Nephron (organoid): ENCODE data around the gene OR2L13.
"Not testable (repeated sequence)": the region's sequence is repeated elsewhere in the genome, so short reads cannot be mapped to it uniquely, and the experiment has no call there.

Experiments used
- H3K27ac Mint-ChIP-seq, 3 experiments: 2 replicates each; pipeline ENCODE4 v1.8.0; 2020; ENCODE audit warnings: mixed read lengths in 3 of 3, mild to moderate bottlenecking in 2 of 3, moderate library complexity in 1 of 3
- H3K27me3 Mint-ChIP-seq: 2 replicates; pipeline ENCODE4 v1.8.0; 2021; ENCODE audit warnings: low read depth, mild to moderate bottlenecking, moderate library complexity, mixed read lengths
- H3K36me3 Mint-ChIP-seq: 2 replicates; pipeline ENCODE4 v1.8.0; 2020; ENCODE audit warnings: low read depth, mixed read lengths
- H3K4me1 Mint-ChIP-seq: 2 replicates; pipeline ENCODE4 v1.8.0; 2020; ENCODE audit warnings: mixed read lengths
- H3K4me3 Mint-ChIP-seq, 3 experiments: 2 replicates each; pipeline ENCODE4 v1.8.0; 2020; ENCODE audit warnings: mild to moderate bottlenecking in 3 of 3, mixed read lengths in 3 of 3, moderate library complexity in 2 of 3
- H3K9me3 Mint-ChIP-seq: 2 replicates; pipeline ENCODE4 v1.8.0; 2020; ENCODE audit warnings: mixed read lengths
- TF ChIP-seq, protein P1 (sequence below), 3 experiments: fragments of 200-600 bp; sonication (generic); IDR thresholded peaks; one replicate each; pipeline ENCODE4 v1.5.0; 2021; ENCODE audit warnings: antibody characterized with exemption in 3 of 3; ENCODE audit not compliant: unreplicated experiment in 3 of 3

Gene OR2L13

DNA sequence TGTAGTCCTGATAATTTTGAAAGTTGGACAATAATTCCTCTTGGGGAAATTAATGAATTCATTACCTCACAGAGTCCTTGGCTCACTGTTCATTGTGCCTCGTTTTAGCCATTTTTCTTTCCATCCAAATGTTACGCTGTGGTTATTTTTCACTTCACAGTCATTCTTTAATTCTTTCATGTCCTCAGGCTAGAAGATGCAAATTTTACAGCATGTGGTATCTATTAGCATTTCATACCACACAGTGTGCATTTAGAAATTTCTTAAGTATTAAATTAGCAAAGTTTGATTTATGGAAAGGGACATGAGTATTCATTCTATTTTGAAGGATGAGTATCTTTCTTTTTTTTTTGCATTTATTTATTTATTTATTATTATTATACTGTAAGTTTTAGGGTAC lies 29.9 kb upstream of the OR2L13 start:
- H3K9me3 Mint-ChIP-seq = peaks cover 37% of the 10 kb centered on the region
- H3K27ac Mint-ChIP-seq = no peak overlapping the region

DNA sequence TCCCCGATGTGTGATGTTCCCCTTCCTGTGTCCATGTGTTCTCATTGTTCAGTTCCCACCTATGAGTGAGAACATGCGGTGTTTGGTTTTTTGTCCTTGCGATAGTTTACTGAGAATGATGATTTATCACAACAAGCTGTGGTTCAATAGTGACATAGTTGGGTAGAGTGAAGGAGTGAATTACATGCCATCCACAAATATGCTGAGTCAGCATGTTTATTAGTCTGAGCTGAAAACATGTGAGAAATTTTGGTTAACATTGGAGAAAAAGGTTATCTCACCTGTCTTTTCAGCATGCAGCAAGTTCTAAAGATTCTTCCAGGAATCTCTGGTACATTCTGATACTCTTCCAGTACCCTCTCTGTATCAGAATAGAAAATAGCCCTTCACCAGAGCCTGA lies 29.4 kb upstream of the OR2L13 start:
- H3K9me3 Mint-ChIP-seq = peaks cover 37% of the 10 kb centered on the region
- TF ChIP-seq, protein P1, sequence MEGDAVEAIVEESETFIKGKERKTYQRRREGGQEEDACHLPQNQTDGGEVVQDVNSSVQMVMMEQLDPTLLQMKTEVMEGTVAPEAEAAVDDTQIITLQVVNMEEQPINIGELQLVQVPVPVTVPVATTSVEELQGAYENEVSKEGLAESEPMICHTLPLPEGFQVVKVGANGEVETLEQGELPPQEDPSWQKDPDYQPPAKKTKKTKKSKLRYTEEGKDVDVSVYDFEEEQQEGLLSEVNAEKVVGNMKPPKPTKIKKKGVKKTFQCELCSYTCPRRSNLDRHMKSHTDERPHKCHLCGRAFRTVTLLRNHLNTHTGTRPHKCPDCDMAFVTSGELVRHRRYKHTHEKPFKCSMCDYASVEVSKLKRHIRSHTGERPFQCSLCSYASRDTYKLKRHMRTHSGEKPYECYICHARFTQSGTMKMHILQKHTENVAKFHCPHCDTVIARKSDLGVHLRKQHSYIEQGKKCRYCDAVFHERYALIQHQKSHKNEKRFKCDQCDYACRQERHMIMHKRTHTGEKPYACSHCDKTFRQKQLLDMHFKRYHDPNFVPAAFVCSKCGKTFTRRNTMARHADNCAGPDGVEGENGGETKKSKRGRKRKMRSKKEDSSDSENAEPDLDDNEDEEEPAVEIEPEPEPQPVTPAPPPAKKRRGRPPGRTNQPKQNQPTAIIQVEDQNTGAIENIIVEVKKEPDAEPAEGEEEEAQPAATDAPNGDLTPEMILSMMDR (IDR thresholded peaks at IDR 0.05; ENCODE audit: unreplicated experiment in 3 of 3) = no peak
- H3K27ac Mint-ChIP-seq = no peak overlapping the region
- no peaks in the 10 kb centered on the region for H3K27me3 Mint-ChIP-seq
- H3K36me3 Mint-ChIP-seq = no peaks in the 10 kb centered on the region
- H3K4me3 Mint-ChIP-seq = no peak overlapping the region
- H3K4me1 Mint-ChIP-seq = no peaks in the 10 kb centered on the region

More for the DNA sequence above, 29.9 kb upstream of the OR2L13 start:
- Mint-ChIP-seq H3K4me1 (no peaks in the 10 kb centered on the region), H3K27me3 (no peaks in the 10 kb centered on the region), H3K4me3 (no peak overlapping the region), H3K36me3 (no peaks in the 10 kb centered on the region)
- TF ChIP-seq, protein P1 (IDR thresholded peaks at IDR 0.05; ENCODE audit: unreplicated experiment in 3 of 3) = no peak

DNA sequence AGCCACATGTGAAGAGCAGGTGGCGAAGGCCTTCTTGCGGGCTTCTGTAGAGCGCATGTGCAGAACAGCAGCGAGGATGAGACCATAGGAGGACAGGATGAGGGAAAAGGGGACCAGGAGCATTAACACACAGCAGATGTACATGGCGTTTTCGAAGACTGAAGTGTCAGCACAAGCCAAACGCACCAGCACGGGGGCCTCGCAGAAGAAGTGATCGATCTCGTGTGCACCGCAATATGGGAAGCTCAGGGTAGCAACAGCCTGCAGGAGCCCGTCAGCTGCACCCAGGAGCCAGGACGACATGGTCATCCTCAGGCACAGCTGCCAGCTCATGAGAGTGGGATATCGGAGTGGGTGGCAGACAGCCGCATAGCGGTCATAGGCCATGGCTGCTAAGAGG lies 11.1 kb upstream of the OR2L13 start:
- peaks cover 35% of the 10 kb centered on the region for H3K9me3 Mint-ChIP-seq
- H3K27ac Mint-ChIP-seq, H3K4me3 Mint-ChIP-seq, H3K27me3 Mint-ChIP-seq, H3K36me3 Mint-ChIP-seq, H3K4me1 Mint-ChIP-seq: not testable (repeated sequence)

DNA sequence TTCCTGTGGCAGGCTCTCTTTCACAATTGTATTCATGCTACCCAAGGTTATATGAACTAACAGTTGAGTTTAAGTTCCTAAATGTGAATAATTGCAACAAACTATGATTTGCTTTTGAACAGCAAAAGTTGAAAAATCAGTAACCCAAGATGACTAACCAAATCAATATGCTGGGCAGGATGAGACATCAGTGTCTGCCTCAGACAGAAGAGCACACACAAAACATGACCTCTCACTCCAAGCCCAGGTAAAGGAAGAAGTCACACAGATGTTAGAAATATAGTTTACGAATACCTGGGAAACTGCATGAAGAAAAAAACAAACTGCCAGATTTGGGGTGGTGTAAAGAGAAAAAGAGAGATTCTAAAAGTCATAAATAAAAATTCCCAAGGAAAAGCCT lies 3.5 kb downstream of the OR2L13 start:
- H3K9me3 Mint-ChIP-seq = peaks cover 57% of the 10 kb centered on the region
- TF ChIP-seq, protein P1 (IDR thresholded peaks at IDR 0.05; ENCODE audit: unreplicated experiment in 3 of 3) = no peak
- no peaks in the 10 kb centered on the region for H3K27me3 Mint-ChIP-seq
- H3K4me3 Mint-ChIP-seq = no peak overlapping the region
- H3K4me1 Mint-ChIP-seq = no peaks in the 10 kb centered on the region
- no peaks in the 10 kb centered on the region for H3K36me3 Mint-ChIP-seq
- H3K27ac Mint-ChIP-seq = no peak overlapping the region

DNA sequence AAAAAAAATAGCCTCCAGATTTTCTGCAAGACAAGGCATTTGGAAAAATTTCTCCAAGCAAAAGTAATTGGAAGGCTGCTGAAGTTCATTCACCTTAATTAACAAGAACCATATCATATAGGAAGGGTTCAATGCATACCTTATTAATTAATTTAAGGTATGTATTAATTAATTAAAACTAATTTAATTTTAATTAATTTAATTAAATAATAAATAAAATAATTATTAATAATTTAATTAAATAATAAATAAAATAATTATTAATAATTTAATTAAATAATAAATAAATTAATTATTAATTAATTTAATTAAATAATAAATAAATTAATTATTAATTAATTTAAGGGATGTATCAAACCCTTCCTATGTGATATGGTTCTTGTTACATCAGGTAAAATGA lies 7.9 kb downstream of the OR2L13 start:
- Mint-ChIP-seq H3K27me3 (no peaks in the 10 kb centered on the region), H3K9me3 (peaks cover 49% of the 10 kb centered on the region), H3K4me1 (no peaks in the 10 kb centered on the region), H3K4me3 (no peak overlapping the region), H3K27ac (no peak overlapping the region), H3K36me3 (no peaks in the 10 kb centered on the region)
- TF ChIP-seq, protein P1 (IDR thresholded peaks at IDR 0.05; ENCODE audit: unreplicated experiment in 3 of 3) = no peak

DNA sequence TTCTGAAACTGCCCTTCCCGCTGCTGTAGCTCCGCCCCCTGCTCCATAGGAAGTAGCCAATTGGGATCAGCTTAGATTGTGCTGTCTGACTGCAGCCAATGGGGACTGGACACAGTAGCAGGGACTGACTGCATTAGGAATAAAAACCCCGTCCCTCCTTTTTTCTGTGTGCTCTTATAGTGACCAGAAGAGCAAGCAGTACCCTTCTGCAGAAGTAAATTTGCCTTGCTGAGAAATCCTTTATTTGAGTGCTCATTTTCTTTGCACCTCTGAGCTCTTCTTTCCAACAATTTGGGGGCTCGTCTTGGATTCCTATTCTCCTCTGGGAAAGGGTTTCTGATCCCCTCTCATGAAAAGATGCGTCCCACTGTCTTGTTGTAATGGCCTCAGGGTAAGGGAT lies 16.2 kb downstream of the OR2L13 start:
- Mint-ChIP-seq H3K36me3 (no peaks in the 10 kb centered on the region), H3K27ac (no peak overlapping the region), H3K9me3 (peaks cover 51% of the 10 kb centered on the region), H3K4me1 (no peaks in the 10 kb centered on the region), H3K27me3 (no peaks in the 10 kb centered on the region), H3K4me3 (no peak overlapping the region)
- TF ChIP-seq, protein P1 (IDR thresholded peaks at IDR 0.05; ENCODE audit: unreplicated experiment in 3 of 3) = no peak
